ENCODE results near the gene ZMYM2.

- no peak for TF ChIP-seq BHLHE40 (IDR thresholded peaks at IDR 0.05; ENCODE audit: borderline replicate concordance in 1 of 2, low read depth in 2 of 2, low read length in 1 of 2)
- TF ChIP-seq ZNF384 (IDR thresholded peaks at IDR 0.05; ENCODE audit: borderline replicate concordance, low read depth, low read length), result no peak
- no peak for TF ChIP-seq HCFC1 (IDR thresholded peaks at IDR 0.05; ENCODE audit: low read length)
- no peak for TF ChIP-seq SRF (IDR thresholded peaks at IDR 0.05; ENCODE audit: low read depth in 2 of 2, low read length in 2 of 2)
- no peak for TF ChIP-seq TCF3 (IDR thresholded peaks at IDR 0.05; ENCODE audit: borderline replicate concordance, insufficient read depth, low read depth, low read length)
- TF ChIP-seq RAD21 (IDR thresholded peaks at IDR 0.05; ENCODE audit: insufficient read depth, low read depth, low read length), result no peak
- no peak for TF ChIP-seq IKZF1 (conservative IDR thresholded peaks at IDR 0.05)
- TF ChIP-seq NFIC (IDR thresholded peaks at IDR 0.05; ENCODE audit: low read depth, low read length), result no peak
- TF ChIP-seq, protein P1, sequence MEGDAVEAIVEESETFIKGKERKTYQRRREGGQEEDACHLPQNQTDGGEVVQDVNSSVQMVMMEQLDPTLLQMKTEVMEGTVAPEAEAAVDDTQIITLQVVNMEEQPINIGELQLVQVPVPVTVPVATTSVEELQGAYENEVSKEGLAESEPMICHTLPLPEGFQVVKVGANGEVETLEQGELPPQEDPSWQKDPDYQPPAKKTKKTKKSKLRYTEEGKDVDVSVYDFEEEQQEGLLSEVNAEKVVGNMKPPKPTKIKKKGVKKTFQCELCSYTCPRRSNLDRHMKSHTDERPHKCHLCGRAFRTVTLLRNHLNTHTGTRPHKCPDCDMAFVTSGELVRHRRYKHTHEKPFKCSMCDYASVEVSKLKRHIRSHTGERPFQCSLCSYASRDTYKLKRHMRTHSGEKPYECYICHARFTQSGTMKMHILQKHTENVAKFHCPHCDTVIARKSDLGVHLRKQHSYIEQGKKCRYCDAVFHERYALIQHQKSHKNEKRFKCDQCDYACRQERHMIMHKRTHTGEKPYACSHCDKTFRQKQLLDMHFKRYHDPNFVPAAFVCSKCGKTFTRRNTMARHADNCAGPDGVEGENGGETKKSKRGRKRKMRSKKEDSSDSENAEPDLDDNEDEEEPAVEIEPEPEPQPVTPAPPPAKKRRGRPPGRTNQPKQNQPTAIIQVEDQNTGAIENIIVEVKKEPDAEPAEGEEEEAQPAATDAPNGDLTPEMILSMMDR (IDR thresholded peaks at IDR 0.05 in 2 of 3, conservative IDR thresholded peaks at IDR 0.05 in 1 of 3; ENCODE audit: control insufficient read depth in 2 of 3, extremely low read depth in 1 of 3, insufficient read depth in 1 of 3, low read depth in 3 of 3, low read length in 3 of 3), result no peak
- TF ChIP-seq, protein P2, sequence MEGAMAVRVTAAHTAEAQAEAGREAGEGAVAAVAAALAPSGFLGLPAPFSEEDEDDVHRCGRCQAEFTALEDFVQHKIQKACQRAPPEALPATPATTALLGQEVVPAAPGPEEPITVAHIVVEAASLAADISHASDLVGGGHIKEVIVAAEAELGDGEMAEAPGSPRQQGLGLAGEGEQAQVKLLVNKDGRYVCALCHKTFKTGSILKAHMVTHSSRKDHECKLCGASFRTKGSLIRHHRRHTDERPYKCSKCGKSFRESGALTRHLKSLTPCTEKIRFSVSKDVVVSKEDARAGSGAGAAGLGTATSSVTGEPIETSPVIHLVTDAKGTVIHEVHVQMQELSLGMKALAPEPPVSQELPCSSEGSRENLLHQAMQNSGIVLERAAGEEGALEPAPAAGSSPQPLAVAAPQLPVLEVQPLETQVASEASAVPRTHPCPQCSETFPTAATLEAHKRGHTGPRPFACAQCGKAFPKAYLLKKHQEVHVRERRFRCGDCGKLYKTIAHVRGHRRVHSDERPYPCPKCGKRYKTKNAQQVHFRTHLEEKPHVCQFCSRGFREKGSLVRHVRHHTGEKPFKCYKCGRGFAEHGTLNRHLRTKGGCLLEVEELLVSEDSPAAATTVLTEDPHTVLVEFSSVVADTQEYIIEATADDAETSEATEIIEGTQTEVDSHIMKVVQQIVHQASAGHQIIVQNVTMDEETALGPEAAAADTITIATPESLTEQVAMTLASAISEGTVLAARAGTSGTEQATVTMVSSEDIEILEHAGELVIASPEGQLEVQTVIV (IDR thresholded peaks at IDR 0.05; ENCODE audit: borderline replicate concordance, partially characterized antibody), result no peak
- TF ChIP-seq EZH2 (IDR thresholded peaks at IDR 0.05; ENCODE audit: borderline replicate concordance, control insufficient read depth, low read depth, low read length), result no peak
These were observed 176.2 kb downstream of the ZMYM2 start for GRCh38 chr13:20134732-20135131.
